ENCODE results near the gene SCRT2.
"Not testable (repeated sequence)": the region's sequence is repeated elsewhere in the genome, so short reads cannot be mapped to it uniquely, and the experiment has no call there.

The SCRT2 gene

DNA sequence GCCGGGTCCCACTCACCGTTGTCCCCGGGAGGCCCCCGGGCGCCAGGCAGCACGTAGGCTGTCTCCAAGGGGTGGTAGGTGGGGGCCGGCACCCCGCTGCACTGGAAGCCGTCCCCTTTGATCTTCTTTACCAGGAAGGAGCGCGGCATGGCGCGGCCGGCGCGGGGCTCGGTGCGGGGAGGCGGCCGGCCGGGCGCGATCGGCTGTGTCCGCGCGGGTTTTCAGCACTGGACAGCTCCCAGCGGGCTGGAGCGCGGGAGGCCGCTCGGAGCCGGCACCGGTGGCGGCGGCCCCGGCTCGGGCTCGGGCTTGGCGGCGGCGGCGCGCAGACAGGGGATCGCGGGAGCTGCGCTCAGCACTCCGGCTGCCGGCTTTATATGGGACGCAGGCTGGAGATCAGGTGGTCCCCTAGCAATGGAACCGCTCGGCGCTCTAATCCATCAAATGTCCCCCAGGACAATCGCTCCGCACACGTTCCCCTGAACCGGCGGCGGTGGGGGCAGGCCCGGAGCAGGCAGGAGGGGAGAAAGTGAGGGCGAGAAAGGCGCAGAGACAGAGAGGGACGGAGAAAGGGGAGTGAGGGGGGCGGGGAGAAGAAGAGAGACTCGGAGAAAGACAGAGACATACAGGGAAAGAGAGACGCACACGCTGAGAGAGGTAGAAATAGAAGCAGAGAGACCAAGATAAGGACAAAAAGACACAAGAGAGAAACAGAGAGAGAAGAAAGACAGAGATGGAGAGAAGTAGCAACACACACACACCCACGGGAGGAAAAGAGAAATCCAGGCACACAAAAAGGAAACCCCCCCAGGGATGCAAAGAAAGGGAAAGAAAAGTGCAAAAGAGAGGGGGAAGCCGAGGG, at the start of gene SCRT2:
Gene SCRT2, minus strand, starts transcription at position 350 of the 862 bp plus-strand sequence. Its CDS starts 201 bp downstream, at position 149.
- peak; percentile 43 to 63 for DNase-seq

DNA sequence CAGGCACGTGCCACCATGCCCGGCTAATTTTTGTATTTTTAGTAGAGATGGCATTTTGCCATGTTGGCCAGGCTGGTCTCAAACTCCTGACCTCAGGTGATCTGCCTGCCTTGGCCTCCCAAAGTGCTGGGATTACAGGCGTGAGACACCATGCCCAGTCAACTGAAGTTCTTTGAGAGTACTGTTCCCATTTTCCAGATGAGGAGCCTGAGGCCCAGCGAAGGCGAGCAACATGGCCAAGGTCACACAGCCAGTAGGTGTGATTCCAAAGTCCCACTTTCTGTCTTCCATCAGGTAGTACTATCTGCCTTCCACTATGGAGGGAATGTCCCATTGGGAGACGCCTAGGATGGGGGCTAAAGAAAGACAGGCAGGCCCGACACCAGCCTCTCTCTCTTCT, 49.2 kb upstream of the SCRT2 start:
- DNase-seq: not testable (repeated sequence)

DNA sequence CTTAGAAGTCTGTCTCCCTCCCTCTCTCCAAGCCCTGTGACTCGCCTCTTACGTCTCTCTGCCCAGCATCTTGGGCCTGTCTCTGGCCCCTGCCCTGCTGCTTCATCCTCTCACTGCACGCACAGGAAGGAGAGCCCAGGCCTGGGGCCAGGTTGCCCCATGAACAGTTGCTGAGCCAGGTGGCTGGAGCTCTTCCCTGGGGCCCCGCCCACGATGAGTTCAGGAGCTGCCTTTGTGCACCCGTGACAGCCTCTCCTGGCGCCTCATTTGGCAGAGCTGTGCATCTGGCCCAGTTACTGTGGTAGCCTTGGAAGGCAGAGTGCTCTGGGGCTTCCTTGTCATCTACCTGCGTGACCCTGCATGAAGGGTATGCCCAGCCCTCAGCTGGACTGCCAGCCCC, 48.2 kb upstream of the SCRT2 start:
- DNase-seq: no peak

DNA sequence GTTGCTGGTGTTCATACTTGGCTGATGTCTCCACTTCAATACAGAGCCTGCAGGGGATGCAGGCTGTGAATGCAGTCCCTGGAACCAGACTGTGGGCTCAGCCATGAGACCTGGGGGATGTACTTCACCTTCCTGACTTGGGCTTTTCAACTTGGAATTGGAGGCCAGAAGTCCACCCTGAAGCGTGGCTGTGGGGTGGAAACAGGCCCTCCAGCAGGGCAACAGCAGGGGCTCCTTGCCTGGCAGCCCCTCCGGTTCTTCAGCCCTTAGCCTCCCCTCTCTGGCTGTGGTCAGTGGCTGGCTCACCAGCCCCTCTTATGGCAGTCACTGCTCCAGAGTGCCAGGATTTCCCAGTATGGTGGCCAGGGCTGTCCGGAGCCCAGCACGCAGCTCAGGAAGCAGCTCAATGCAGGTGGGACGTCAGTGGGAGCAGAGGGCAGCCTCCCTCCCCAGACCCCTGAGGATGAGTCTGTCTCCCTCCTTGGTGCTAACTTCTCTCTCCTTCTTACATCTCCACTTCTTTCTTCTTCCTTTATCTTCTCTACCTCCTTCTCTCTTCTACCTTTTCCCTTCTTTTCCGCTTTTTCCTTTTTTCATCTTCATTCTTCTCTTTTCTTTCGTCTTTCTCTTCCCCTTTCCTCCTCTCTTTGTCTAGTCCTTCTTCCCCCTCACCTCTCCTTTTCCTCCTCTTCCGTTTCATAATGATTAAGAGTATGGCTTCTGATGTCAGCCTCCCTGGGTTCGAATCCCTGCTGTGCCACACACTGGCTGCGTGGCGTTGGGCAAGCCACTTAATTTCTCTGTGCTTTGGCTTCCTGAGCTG, 47.4 kb upstream of the SCRT2 start:
- DNase-seq: no peak

DNA sequence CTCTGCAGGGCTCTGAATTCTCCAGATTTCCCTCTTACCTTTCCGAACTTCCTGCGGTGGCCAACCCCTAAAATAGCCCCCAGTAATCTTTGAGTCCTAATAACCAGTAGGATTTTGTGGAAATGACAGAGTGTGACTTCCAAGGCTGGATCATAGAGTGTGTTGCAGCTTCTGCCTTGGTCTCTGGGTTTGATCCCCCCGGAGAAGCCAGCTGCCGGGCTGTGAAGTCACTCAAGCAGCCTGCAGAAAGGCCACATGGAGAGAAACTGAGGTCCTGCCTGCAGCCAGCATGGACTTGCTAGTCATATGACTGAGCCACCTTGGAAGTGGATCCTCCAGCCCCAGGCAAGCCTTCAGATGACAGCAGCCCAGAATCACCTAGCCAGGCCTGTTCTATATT, 46.3 kb upstream of the SCRT2 start:
- no peak for DNase-seq

DNA sequence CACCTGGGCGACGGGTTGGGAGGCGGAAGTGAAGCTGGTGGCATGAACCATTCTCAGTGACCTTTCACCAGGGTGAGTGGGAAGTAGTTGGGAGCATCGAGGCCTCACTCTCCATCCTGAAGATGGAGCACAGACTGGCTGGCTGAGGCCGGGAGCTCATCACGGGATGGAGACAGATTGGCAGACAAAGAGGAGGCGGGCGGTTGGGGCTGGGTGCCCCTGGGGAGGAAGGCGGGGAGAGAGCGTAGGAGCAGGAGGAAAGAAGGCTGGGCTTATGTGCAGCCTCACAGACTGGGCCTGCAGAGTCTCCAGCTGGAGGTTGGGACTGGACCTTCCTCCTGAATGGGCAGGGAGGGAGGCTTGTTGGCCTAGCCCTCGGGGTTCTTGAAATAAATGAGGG, 44.2 kb upstream of the SCRT2 start:
- DNase-seq: no peak

DNA sequence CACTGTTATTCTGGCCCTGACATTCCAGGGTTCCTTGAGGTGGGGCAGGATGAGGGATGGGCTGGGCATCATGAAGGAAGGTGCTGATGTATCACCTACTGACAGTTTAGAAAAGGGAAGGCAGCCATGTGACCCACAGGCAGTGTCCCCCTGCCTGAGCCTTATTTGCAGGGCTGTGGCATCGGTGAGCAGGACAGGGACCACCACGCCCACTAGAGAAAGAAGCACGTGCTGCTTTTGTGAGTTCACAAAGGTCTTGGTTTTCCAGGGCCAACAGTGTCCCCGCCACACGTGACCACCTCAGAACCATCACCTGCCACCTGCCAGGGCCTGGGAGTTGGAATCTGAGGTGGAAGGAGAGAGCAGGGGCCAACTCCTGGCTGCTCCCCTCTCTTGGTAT, 43.5 kb upstream of the SCRT2 start:
- no peak for DNase-seq

DNA sequence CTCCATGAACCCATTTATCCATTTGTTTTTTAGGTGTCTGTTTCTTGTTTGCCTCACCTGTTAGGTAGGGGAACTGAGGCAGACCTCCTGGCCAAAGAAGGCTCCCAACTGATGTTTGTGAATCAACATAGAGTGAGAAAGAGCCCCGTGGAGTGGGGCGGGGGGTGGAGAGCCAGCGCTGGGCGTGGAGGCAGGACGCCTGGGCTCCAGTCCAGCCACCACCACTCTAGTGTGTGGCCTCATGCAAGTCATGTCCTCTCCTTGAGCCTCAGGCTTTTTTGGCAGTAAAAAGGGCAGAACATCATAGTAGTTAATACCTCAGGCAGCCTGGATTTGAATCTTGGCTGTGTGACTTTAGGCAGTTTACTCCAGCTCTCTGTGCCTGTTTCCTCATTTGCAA, 42.2 kb upstream of the SCRT2 start:
- DNase-seq: no peak

DNA sequence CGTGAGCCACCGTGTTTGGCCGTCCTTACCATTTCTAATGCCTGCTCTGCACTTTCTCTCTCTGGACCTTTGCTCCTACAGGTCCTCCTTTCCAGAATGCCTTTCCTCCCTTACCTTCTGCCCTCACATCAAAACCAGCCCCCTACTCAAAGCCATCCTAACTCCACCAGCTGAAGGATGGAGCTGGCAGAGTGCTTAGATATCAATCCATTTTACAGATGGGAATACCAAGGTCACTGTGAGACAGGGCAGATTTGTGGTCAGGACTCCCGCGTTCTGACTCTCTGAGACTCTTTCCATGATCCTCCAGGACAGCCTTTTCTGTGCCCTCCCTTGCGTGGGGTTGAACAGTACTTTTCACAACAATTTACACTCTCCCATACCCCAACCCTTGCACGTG, 41.7 kb upstream of the SCRT2 start:
- no peak for DNase-seq

DNA sequence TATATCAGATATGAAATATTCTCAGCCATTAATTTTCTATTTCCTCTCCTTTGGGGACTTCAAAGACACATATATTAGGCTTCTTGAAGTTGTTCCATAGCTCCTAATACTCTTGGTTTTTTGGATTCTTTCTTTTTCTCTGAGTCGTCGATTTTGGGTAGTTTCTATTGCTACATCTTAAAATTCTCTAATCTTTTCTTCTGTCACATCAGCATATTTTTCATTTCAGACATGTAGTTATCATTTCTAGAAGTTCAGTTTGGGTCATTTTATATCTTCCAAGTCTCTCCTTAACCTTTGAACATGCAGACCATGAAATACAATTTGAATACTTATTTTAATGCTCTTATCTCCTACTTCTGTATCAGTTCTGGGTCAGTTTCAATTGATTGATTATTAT, 38.9 kb upstream of the SCRT2 start:
- no peak for DNase-seq

DNA sequence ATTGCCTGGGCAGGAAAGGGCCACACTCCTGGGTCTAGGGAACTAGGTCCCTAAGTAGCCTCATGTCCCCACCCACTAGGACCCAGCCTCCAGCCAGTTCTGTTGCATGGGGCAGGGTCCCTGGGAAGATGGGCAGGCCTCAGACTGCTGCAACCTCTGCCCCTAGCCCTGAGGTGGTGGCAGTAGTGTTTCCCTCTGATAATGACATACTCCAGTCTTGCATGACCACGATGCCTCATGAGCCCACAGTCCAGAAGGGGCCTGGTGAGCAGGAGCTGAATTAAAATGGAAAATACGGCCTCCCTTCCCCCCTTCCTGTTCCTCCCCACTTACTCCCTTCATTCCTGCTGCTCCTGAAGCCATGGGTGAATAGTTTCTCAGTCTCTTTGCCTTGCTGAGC, 36.0 kb upstream of the SCRT2 start:
- no peak for DNase-seq

DNA sequence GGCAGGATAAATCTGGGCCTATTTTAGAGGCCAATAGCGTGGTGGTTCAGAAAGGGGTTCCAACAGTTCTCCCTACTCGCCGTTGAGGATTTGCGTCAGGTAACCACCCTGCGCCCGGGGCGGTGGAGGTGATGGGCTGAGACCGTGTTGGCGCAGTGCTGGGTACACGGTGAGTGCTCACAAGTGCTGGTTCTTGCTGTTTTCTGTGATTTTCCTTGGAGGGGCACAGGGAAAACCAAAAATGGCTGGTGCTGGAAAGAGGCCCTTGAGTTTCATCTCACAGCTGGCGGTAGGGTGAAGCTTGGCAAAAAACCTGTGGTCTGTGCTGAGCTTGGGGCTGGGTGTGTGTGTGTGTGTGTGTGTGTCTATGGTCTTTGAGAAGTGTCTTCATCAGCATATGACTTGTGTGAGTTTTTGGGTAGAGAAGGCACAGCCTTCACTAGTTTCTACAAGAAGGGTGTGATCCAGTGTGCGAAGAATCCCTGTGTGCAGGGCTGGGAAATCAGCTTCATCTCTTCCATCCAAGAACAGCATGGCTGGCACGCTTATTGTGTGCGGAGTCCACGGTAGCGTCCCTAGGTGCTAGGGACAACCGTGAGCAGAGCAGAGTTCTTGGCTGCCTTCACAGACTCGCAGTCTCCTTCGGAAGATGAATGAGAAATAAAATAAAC, 35.3 kb upstream of the SCRT2 start:
- DNase-seq: no peak

DNA sequence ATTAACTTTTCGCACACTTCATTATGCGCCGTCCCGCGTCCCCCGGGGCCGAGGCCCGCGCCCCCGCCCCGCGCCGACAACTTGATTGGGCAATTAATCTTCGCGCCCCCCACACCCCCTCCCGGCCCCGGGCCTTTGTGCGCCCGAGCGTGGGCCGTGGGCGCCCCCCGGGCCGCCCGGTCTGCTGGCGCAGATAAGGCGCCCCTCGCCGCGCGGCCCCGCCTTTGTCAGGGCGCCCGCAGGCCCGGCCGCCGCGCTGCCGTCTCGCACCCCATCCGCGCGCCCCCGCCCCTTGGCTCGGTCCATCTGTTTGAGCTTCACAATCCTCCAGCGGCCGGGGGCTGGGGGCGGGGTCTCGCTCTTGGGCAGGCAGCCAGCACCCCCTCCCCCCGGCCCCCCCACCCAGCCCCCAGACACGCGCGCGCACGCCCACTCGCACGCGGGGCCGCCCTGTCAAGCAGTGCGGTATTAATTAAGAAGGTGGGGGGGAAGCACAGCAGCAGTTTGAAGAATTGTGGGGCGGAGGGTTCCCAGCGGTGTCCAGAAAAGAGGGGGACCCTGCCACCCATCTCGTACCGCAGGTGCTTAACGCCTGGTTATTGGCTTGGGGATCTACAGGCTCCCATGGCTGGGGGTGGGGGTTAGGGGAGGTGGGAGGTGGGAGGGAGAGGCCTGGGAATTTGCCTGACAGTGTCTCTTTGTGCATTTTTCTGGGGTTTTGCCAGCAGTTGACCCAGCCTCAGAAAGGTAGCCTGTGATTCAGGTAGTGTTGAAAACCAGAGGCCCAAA, 34.6 kb upstream of the SCRT2 start:
- no peak for DNase-seq

DNA sequence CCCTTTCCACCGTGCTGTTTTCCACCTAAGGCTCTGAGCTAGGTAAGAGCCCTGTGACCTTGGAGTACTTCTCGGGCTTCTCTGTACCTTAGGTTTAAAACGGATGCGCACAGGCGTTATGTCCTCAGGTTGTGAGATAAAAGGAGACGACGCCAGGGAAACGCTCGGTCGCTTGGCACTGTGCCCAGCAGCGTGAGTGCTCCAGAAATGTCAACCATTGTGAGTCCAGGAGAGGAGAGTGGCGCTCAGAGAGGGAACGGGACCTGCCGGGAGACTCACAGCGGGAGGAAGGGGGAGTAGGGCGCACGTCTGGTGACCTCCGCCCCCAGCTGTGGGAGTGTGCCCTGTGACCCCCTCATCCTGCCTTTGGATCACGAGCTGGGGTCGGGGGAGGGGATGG, 33.8 kb upstream of the SCRT2 start:
- no peak for DNase-seq

DNA sequence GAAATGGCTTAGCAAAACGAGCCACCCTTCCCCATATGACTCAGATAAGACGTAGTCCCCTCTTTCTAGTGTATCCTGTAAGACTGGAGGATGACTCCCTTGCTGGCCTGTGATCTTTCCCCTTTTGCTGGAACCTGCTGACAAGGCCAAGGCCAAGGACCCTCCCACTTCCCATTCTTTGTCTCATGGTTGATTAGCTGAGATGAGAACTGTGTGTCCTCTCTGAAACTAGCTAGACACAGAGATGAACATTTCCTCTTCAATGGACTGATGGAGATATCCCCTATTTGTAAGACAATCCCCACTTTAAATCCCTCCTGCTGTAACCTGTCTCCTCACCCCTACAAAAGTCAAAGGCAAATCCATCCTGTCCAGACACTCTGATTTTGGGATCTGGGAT, 33.4 kb upstream of the SCRT2 start:
- DNase-seq: no peak

DNA sequence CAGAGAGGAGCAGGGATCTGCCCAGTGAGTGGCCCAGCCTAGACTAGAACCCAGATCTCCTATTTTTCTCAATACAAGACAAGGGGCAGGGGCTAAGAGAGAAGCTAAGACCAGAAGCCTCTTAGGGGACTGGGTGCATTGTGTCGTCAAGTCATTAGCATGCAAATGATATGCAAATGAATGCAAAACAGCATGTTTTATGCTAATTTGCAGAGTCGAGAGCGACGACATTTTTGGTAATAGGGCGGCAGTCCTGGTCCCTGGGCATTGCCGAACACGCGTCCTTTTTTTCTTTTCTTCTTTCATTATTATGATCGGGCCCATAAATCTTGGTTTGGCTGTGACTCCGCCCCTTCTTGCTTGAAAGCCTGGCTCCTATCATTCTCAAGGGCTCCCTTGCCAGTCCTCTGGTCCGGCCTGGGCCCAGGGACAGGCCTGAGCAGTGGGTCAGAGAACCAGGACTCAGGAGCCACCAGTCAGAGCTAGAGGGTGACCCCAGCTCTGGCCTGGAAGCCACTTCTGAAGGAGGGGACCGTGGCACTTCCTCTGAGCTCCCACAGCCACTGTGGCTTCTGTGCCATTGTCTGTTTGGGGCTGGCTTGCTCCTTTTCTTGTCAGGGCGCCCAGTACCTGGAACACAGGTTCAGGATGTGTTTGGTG, 32.0 kb upstream of the SCRT2 start:
- no peak for DNase-seq

DNA sequence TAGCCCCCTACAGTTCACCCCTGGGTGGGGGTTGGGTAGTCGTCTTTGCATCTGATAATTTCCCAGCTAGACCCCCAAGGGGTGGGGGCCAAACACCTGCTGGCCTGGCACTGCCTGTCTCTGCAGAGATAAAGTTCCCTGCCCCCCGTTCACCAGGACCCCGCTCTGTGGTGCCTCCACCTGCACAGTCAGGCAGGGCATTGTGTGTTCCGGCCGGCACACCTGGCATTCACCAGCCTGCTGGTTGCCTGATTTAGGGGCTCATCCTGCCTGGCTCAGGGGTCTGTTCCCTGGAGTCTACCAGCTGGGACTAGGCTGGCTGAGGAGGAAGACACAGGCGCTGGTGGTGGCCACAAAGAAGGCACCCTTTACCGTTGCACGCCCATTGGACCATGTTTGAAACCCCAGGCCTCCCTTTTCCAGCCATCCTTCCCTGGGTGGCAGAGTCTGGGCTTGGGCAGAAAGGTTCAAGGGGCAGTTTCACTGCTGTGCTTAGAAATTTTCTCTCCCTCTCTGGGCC, 30.8 kb upstream of the SCRT2 start:
- no peak for DNase-seq

DNA sequence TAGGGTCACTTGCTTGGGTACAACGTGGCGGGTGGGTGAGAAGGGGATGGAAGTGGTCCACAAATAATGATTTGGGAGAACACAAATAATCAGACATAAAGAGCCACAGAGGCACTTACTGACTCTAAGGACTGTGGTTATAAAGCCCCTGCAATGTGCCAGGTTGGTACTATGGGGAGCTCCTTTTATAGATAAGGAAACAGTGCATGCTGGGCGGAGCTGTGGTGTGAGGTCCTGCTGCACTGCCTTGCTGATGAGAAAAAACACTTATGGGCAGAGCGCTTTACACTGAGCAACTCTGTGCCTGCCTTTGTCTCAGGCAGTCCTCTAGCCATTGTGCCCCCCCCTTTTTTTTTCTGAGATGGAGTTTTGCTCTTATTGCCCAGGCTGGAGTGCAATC, 29.1 kb upstream of the SCRT2 start:
- DNase-seq: no peak

DNA sequence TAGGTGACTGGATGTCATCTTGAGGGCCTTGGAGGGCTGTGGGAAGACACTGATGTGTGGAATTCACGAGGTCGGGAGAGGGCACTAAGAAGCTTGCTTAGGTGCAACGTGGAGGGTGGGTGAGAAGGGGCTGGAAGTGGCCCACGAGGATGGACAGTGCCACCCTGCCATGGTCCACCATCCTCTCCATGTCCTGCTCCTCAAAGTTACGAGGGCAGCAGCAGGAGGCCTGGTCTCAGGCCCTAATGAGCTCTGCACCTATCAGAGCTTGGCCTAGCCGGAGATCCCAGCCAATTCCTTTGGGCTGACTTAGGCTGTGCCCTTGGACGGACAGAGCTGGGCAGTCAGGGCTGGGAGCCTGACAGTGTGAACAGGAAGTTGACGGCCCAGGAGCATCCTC, 27.8 kb upstream of the SCRT2 start:
- no peak for DNase-seq

DNA sequence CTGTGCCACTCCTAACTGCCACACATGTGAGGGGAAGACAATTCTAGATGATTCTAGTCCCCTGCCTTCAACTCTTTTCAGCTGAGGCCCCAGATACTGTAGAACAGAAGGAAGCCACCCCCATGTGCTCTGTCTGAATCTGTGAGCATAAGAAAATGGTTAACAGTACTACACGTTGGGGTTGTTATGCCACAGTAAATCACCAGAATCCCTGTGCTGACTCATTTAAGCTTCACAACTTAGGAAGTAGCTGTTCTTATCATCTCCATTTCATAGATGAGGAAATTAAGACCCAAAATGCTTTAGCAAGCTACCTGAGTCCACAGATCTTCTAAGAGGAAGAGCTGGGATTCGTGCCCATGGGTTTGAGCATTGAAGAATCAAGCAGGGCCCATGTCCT, 27.4 kb upstream of the SCRT2 start:
- DNase-seq: no peak

DNA sequence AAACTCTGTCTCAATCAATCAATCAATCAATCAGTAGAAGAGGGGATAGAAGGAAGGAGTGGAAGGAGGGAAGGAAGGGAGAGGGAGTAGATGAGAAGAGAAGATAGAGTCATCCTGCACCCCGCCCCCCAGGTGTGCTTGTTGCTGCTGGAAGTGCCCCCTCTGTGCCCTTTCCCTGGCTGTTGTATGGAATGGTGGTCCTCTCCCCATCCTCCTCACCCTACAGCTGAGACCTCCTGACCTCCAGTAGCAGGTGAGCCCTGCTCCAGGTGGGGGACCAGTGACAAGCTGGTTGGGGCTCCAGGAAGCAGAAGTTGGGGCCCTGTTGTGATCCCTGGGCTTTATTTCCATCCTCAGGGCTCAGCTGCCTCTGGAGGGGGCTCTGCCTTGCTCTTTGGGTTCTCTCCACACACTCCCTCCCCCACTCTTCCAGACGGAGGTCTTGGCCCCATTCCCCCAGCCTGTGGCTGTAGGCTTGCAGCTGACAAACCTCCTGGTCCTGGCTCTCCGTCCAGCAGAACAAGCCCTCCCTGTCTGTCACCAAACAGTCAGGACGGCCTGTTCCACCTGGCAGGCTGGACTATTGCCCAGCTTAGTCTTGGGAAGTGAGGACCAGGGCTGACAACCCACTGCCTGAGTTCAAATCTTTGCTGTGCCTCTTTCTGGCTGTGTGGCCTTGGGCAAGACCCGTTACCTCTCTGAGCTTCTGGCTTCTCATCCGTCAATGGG, 26.0 kb upstream of the SCRT2 start:
- no peak for DNase-seq
